GM04504 (cell line): ENCODE measurements around the gene FANCC.
"Not testable (repeated sequence)": the region's sequence is repeated elsewhere in the genome, so short reads cannot be mapped to it uniquely, and the experiment has no call there.

Source experiments
- DNase-seq: peaks from one replicate; pipeline ENCODE4 v3.0.0-alpha.2; 2012; ENCODE audit warnings: low read depth

Gene FANCC

GRCh38 chr9:95283673-95284072 is 33.8 kb downstream of the FANCC start:
- DNase-seq: no peak

GRCh38 chr9:95282332-95282731 is 35.2 kb downstream of the FANCC start:
- no peak for DNase-seq

GRCh38 chr9:95280745-95281144 is 36.8 kb downstream of the FANCC start:
- no peak for DNase-seq

- no peak for DNase-seq
Measured at GRCh38 chr9:95277509-95277908, 40.0 kb downstream of the FANCC start.

- no peak for DNase-seq
Measured at GRCh38 chr9:95276395-95276954, 41.0 kb downstream of the FANCC start.

- DNase-seq: not testable (repeated sequence)
Measured at GRCh38 chr9:95274160-95274559, 43.3 kb downstream of the FANCC start.

- no peak for DNase-seq
Measured at GRCh38 chr9:95273369-95274022, 44.0 kb downstream of the FANCC start.

- DNase-seq: no peak
Measured at GRCh38 chr9:95272830-95273229, 44.7 kb downstream of the FANCC start.

- no peak for DNase-seq
Measured at GRCh38 chr9:95270790-95271189, 46.7 kb downstream of the FANCC start.

- DNase-seq: not testable (repeated sequence)
Measured at GRCh38 chr9:95269803-95270773, 47.4 kb downstream of the FANCC start.

- no peak for DNase-seq
Measured at GRCh38 chr9:95268681-95269080, 48.8 kb downstream of the FANCC start.

- no peak for DNase-seq
Measured at GRCh38 chr9:95266649-95267048, 50.9 kb downstream of the FANCC start.

GRCh38 chr9:95265960-95266359 is 51.5 kb downstream of the FANCC start:
- DNase-seq: no peak

- DNase-seq: no peak
Measured at GRCh38 chr9:95264954-95265615, 52.4 kb downstream of the FANCC start.

- no peak for DNase-seq
Measured at GRCh38 chr9:95261890-95262289, 55.6 kb downstream of the FANCC start.

- DNase-seq: no peak
Measured at GRCh38 chr9:95250462-95251221, 66.9 kb downstream of the FANCC start.

- DNase-seq: no peak
Measured at GRCh38 chr9:95249986-95250385, 67.5 kb downstream of the FANCC start.

GRCh38 chr9:95246547-95246946 is 71.0 kb downstream of the FANCC start:
- no peak for DNase-seq

- no peak for DNase-seq
Measured at GRCh38 chr9:95242613-95243012, 74.9 kb downstream of the FANCC start.

- no peak for DNase-seq
Measured at GRCh38 chr9:95239071-95239470, 78.4 kb downstream of the FANCC start.

GRCh38 chr9:95237336-95237735 is 80.2 kb downstream of the FANCC start:
- DNase-seq: no peak

GRCh38 chr9:95230046-95230445 is 87.5 kb downstream of the FANCC start:
- DNase-seq: no peak
